ENCODE data around the gene PGC. TPM values are rescaled to one million over a fixed set of nuclear protein-coding genes. Genes with fewer than 3 reads are reported as not detected.

PGC gene
- total RNA-seq, 1 donor from 2014 or later = not detected

GRCh38 chr6:41785254-41785653, 38.1 kb upstream of the PGC start:
- no peaks in the 10 kb centered on the region for H3K9me3 Mint-ChIP-seq (ENCODE audit: unreplicated experiment)
- DNase-seq (ENCODE audit: low spot score) = no peak
- H3K4me3 Mint-ChIP-seq (ENCODE audit: unreplicated experiment) = peak overlapping the region; percentile 89
- peaks cover 20% of the 10 kb centered on the region for H3K36me3 Mint-ChIP-seq (ENCODE audit: low read depth, unreplicated experiment)
- H3K27me3 Mint-ChIP-seq (ENCODE audit: unreplicated experiment) = peaks cover 7% of the 10 kb centered on the region
- H3K27ac Mint-ChIP-seq (ENCODE audit: unreplicated experiment) = peak overlapping the region; percentile 88
- peaks cover 53% of the 10 kb centered on the region for H3K4me1 Mint-ChIP-seq (ENCODE audit: unreplicated experiment)
- no peak for TF ChIP-seq CTCF (IDR thresholded peaks at IDR 0.05; ENCODE audit: unreplicated experiment)

GRCh38 chr6:41784581-41785171, 37.5 kb upstream of the PGC start:
- peaks cover 17% of the 10 kb centered on the region for H3K36me3 Mint-ChIP-seq (ENCODE audit: low read depth, unreplicated experiment)

GRCh38 chr6:41783106-41783780, 36.0 kb upstream of the PGC start:
- peaks cover 55% of the 10 kb centered on the region for H3K4me1 Mint-ChIP-seq (ENCODE audit: unreplicated experiment)
- H3K4me3 Mint-ChIP-seq (ENCODE audit: unreplicated experiment) = peak overlapping the region; percentile 51
- H3K9me3 Mint-ChIP-seq (ENCODE audit: unreplicated experiment) = no peaks in the 10 kb centered on the region
- no peak for TF ChIP-seq CTCF (IDR thresholded peaks at IDR 0.05; ENCODE audit: unreplicated experiment)
- H3K36me3 Mint-ChIP-seq (ENCODE audit: low read depth, unreplicated experiment) = peaks cover 23% of the 10 kb centered on the region
- H3K27me3 Mint-ChIP-seq (ENCODE audit: unreplicated experiment) = peaks cover 7% of the 10 kb centered on the region
- H3K27ac Mint-ChIP-seq (ENCODE audit: unreplicated experiment) = no peak overlapping the region
- no peak for DNase-seq (ENCODE audit: low spot score)

More at GRCh38 chr6:41784581-41785171, 37.5 kb upstream of the PGC start:
- no peak for TF ChIP-seq CTCF (IDR thresholded peaks at IDR 0.05; ENCODE audit: unreplicated experiment)
- no peaks in the 10 kb centered on the region for H3K9me3 Mint-ChIP-seq (ENCODE audit: unreplicated experiment)
- peaks cover 53% of the 10 kb centered on the region for H3K4me1 Mint-ChIP-seq (ENCODE audit: unreplicated experiment)
- H3K27ac Mint-ChIP-seq (ENCODE audit: unreplicated experiment) = peak overlapping the region; percentile 88
- peaks cover 7% of the 10 kb centered on the region for H3K27me3 Mint-ChIP-seq (ENCODE audit: unreplicated experiment)
- DNase-seq (ENCODE audit: low spot score) = no peak
- peak overlapping the region; percentile 89 for H3K4me3 Mint-ChIP-seq (ENCODE audit: unreplicated experiment)

- peak overlapping the region; percentile 92 for H3K27ac Mint-ChIP-seq (ENCODE audit: unreplicated experiment)
- peaks cover 5% of the 10 kb centered on the region for H3K27me3 Mint-ChIP-seq (ENCODE audit: unreplicated experiment)
- no peaks in the 10 kb centered on the region for H3K9me3 Mint-ChIP-seq (ENCODE audit: unreplicated experiment)
- H3K4me3 Mint-ChIP-seq (ENCODE audit: unreplicated experiment) = peak overlapping the region; percentile 97
- peaks cover 50% of the 10 kb centered on the region for H3K4me1 Mint-ChIP-seq (ENCODE audit: unreplicated experiment)
- peaks cover 26% of the 10 kb centered on the region for H3K36me3 Mint-ChIP-seq (ENCODE audit: low read depth, unreplicated experiment)
- no peak for TF ChIP-seq CTCF (IDR thresholded peaks at IDR 0.05; ENCODE audit: unreplicated experiment)
- DNase-seq (ENCODE audit: low spot score) = no peak
Observed at GRCh38 chr6:41781366-41781730, 34.2 kb upstream of the PGC start.

Data from endothelial cell (in vitro differentiated cells).